ENCODE results near the gene DIAPH3. TPM values are rescaled to one million over a fixed set of nuclear protein-coding genes. Genes with fewer than 3 reads are reported as not detected.
A peak's percentile ranks its signal among the peaks of the same experiment; 100 is the strongest.

Gene DIAPH3
- polyA plus RNA-seq, 2 of the 4 experiments (the other 2 are of a cell fraction) = 10.8 to 13.6 TPM

- H3K9me3 ChIP-seq = no peaks in the 10 kb centered on the region
- no peak overlapping the region for H3K27ac ChIP-seq
- FAIRE-seq (no peak), ATAC-seq (no peak), DNase-seq (ENCODE audit: low read depth in 1 of 2, low spot score in 1 of 2) (no peak)
- H3K4me3 ChIP-seq = no peak overlapping the region
- ChIA-PET POLR2A (no interaction called here), CTCF (no interaction called here)
- H3K4me1 ChIP-seq = no peaks in the 10 kb centered on the region
- no peak overlapping the region for H3K4me2 ChIP-seq
- TF ChIP-seq POLR2A (IDR thresholded peaks at IDR 0.05; ENCODE audit: low read length) (no peak), HMGXB4 (CRISPR knock-in tag; IDR thresholded peaks at IDR 0.05; ENCODE audit: borderline replicate concordance) (no peak), KDM1A (IDR thresholded peaks at IDR 0.05; ENCODE audit: low read depth) (no peak)
- 94% methylated on average over 3 of the region's 3 CpGs for WGBS (ENCODE audit: missing lambda C conversion rate)
Measured at GRCh38 chr13:59728896-59729545, 434.7 kb downstream of the DIAPH3 start.

DNA sequence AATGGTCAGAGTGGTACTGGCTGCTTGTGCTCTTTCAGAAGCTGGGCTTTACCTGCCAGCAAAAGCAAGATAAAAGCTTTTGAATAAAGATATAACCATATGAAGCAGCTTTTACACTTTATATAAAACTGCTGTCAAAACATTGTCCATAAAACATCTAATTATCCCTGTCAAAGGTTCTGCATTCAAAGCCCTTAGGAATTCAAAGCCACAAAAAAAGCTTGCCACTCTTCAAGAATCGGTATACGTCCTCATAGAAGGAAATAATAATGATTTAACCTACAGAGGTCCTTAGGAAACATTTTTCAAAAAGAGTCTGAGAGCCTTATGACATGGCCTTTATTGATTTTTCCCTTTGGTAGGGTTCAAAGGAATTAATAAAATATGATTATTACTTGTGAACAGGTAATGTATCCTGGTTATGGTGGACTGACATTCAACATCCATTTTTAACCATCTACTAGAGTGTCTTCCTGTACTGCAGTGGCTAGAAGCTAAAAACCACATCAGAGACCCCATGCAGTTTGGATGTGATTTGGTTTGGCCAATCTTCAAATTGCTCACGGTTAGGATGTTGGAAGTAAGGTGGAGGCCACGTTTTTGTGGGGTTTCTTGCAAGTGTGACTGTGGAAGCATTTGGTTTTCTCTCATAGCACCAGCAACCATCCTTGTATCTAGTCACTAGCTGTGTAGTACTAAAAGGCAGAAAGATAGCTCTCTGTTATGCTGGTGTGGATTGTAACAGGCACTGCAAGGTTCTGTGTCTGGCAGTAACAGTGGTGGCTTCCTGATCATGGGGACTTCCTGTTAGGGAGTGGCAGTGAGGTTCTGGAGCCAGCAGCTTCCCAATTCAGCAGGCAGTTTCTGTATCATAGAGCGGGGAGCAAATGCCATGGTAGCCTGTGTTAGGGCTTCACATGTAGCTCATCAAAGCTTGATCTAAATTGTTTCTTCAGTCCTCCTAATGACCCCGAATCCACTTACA lies 441.5 kb downstream of the DIAPH3 start:
- H3K4me1 ChIP-seq = no peaks in the 10 kb centered on the region
- POLR2A ChIA-PET = interaction anchor here (0.6 kb wide), 1 partner anchor 31 kb away, joined by 3 read pairs; no protein-coding TSS in a partner anchor
- TF ChIP-seq ZNF302 (CRISPR knock-in tag; IDR thresholded peaks at IDR 0.05) = no peak
- TF ChIP-seq CTCF (IDR thresholded peaks at IDR 0.05) = no peak
- no peak for TF ChIP-seq CEBPB (IDR thresholded peaks at IDR 0.05)
- no peaks in the 10 kb centered on the region for H3K9me3 ChIP-seq
- no peak for FAIRE-seq
- CTCF ChIA-PET = interaction anchor here (1.3 kb wide), 1 partner anchor 8 kb away, joined by 3 read pairs; no protein-coding TSS in a partner anchor
- ATAC-seq = no peak
- WGBS (ENCODE audit: missing lambda C conversion rate) = 84% methylated on average over 6 of the region's 6 CpGs
- H3K4me2 ChIP-seq = no peak overlapping the region
- DNase-seq (ENCODE audit: low read depth in 1 of 2, low spot score in 1 of 2) = no peak
- no peak overlapping the region for H3K27ac ChIP-seq
- no peak overlapping the region for H3K4me3 ChIP-seq

DNA sequence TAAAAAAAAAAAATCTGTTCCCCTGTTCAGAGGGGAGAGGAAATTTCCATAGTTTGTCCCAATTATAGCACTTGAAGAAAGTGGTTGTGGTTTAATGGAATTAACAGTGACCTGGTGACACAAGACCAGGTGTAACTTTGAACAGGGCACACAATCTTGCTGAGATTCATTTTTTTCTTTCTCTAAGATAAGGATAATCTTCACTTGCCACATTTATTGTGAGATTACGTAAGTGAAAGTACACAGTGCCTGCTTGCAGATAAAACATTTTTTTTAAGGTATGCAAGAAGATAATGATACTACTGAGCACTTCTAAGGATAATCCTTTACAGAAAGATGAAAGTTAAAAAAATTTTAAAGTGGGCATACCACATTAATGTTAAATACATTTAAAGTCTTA lies 448.1 kb downstream of the DIAPH3 start:
- Histone ChIP-seq H3K9me3 (no peaks in the 10 kb centered on the region), H3K4me2 (no peak overlapping the region), H3K27ac (no peak overlapping the region), H3K4me3 (no peak overlapping the region), H3K4me1 (no peaks in the 10 kb centered on the region)
- DNase-seq (ENCODE audit: low read depth in 1 of 2, low spot score in 1 of 2) = no peak
- CTCF ChIA-PET = no interaction called here
- no peak for TF ChIP-seq CBX2 (IDR thresholded peaks at IDR 0.05; ENCODE audit: borderline replicate concordance, low read depth)
- POLR2A ChIA-PET = no interaction called here
- no peak for ATAC-seq
- no peak for FAIRE-seq
- 100% methylated on average over 1 of the region's 1 CpG for WGBS (ENCODE audit: missing lambda C conversion rate)

DNA sequence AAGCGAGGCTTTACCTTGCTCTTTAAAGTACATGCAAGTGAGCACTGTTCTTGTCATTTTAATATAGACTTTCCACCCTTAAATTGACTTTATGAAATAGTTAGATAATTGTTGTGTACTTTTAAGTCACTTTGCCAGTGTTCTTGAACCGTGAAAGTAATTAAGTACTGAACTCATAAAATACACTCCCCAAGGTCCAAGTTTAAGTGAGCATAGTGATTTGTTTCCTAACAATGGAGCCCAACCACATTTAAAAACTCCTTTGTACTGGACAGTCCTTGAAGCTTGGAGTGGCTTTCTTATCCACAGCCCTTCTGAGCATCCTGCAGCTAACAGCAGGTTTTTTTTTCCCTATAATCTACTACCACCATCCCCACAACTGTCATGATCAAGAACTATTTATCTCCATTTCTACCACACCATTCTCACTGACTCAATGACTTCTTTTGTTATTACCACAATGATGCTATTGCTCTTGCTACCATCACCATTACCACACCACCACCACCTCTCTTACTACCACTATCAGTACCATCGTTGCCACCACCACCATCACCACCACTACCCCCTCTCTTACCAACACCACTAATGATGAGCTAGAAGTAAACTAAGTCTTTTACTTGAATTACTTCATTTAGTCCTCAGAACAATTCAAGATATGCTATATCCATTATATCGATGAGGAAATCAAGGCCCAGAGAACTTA lies 452.6 kb downstream of the DIAPH3 start:
- 74% methylated on average over 4 of the region's 4 CpGs for WGBS (ENCODE audit: missing lambda C conversion rate)
- ChIA-PET POLR2A (no interaction called here), CTCF (no interaction called here)
- FAIRE-seq = no peak
- no peak for ATAC-seq
- no peak overlapping the region for H3K4me3 ChIP-seq
- no peaks in the 10 kb centered on the region for H3K9me3 ChIP-seq
- H3K4me1 ChIP-seq = no peaks in the 10 kb centered on the region
- H3K4me2 ChIP-seq = no peak overlapping the region
- H3K27ac ChIP-seq = no peak overlapping the region
- DNase-seq (ENCODE audit: low read depth in 1 of 2, low spot score in 1 of 2) = no peak
- TF ChIP-seq CBX8 (IDR thresholded peaks at IDR 0.05) = no peak

DNA sequence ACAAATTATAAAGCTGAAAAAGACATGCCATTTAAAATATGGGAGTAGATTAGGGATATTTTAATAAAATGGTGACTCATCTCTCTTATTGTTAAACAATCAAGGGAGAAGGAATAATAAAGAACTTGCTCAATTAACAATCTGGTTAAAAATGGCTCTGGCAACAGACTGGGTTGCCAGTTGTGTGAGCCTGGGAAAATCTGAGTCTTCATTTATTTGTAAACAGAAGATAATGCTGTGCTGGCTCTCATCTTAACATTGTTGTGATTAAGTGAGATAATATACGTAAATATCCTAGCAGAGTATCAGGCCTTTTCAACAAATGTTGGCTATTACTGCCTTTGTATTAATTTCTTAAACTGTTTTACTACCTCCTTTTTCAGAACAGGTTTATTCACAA lies 453.3 kb downstream of the DIAPH3 start:
- no peaks in the 10 kb centered on the region for H3K9me3 ChIP-seq
- ChIA-PET CTCF (no interaction called here), POLR2A (no interaction called here)
- no peak for ATAC-seq
- H3K4me3 ChIP-seq = no peak overlapping the region
- no peak overlapping the region for H3K27ac ChIP-seq
- no peak for DNase-seq (ENCODE audit: low read depth in 1 of 2, low spot score in 1 of 2)
- TF ChIP-seq JUN (IDR thresholded peaks at IDR 0.05) (no peak), FOSL2 (IDR thresholded peaks at IDR 0.05) (no peak), FOSL2 (CRISPR knock-in tag; IDR thresholded peaks at IDR 0.05) (0 out of 2 replicates have a peak, but pooled peaks have one; percentile 20), HMGXB4 (CRISPR knock-in tag; IDR thresholded peaks at IDR 0.05; ENCODE audit: borderline replicate concordance) (no peak), RFX5 (IDR thresholded peaks at IDR 0.05) (no peak)
- no peaks in the 10 kb centered on the region for H3K4me1 ChIP-seq
- no peak for FAIRE-seq
- no peak overlapping the region for H3K4me2 ChIP-seq
- 100% methylated on average over 1 of the region's 1 CpG for WGBS (ENCODE audit: missing lambda C conversion rate)
